Measurements from ENCODE around the gene CCDC149. TPM values are rescaled to one million over a fixed set of nuclear protein-coding genes. Genes with fewer than 3 reads are reported as not detected.

CCDC149 gene
- total RNA-seq, 2 donors from 2014 or later: 0.19 to 0.24 TPM

- Mint-ChIP-seq H3K27ac (no peak overlapping the region), H3K4me1 (ENCODE audit: low read depth) (no peaks in the 10 kb centered on the region), H3K4me3 (no peak overlapping the region), H3K9me3 (peaks cover 3 to 6% of the 10 kb centered on the region in 2 donors), H3K27me3 (ENCODE audit: low read depth) (no peaks in the 10 kb centered on the region), H3K36me3 (ENCODE audit: insufficient read depth in 2 of 2) (peaks cover 0 to 3% of the 10 kb centered on the region in 2 donors)
- ATAC-seq (replicated peaks in 1 of 2): no peak
- no peak for DNase-seq
Measured at GRCh38 chr4:24865401-24865800, 47.4 kb downstream of the CCDC149 start.

- Mint-ChIP-seq H3K27me3 (ENCODE audit: low read depth) (no peaks in the 10 kb centered on the region), H3K27ac (no peak overlapping the region), H3K4me3 (no peak overlapping the region), H3K36me3 (ENCODE audit: insufficient read depth in 2 of 2) (peaks cover 0 to 3% of the 10 kb centered on the region in 2 donors), H3K4me1 (ENCODE audit: low read depth) (no peaks in the 10 kb centered on the region), H3K9me3 (peaks cover 3 to 6% of the 10 kb centered on the region in 2 donors)
- ATAC-seq (replicated peaks in 1 of 2) (no peak), DNase-seq (no peak)
Measured at GRCh38 chr4:24863799-24864198, 49.0 kb downstream of the CCDC149 start.

- H3K27me3 Mint-ChIP-seq (ENCODE audit: low read depth): peaks cover 9% of the 10 kb centered on the region
- no peak overlapping the region for H3K4me3 Mint-ChIP-seq
- H3K27ac Mint-ChIP-seq: no peak overlapping the region
- peaks cover 0 to 3% of the 10 kb centered on the region in 2 donors for H3K36me3 Mint-ChIP-seq (ENCODE audit: insufficient read depth in 2 of 2)
- no peaks in the 10 kb centered on the region for H3K4me1 Mint-ChIP-seq (ENCODE audit: low read depth)
- peaks cover 3 to 6% of the 10 kb centered on the region in 2 donors for H3K9me3 Mint-ChIP-seq
- ATAC-seq (replicated peaks in 1 of 2) (no peak), DNase-seq (no peak)
Measured at GRCh38 chr4:24862073-24862751, 50.6 kb downstream of the CCDC149 start.

GRCh38 chr4:24858550-24858949, 54.3 kb downstream of the CCDC149 start:
- Mint-ChIP-seq H3K4me1 (ENCODE audit: low read depth) (no peaks in the 10 kb centered on the region), H3K9me3 (peaks cover 2% of the 10 kb centered on the region in 2 donors), H3K27ac (no peak overlapping the region), H3K27me3 (ENCODE audit: low read depth) (peaks cover 9% of the 10 kb centered on the region), H3K4me3 (no peak overlapping the region), H3K36me3 (ENCODE audit: insufficient read depth in 2 of 2) (no peaks in the 10 kb centered on the region)
- ATAC-seq (replicated peaks in 1 of 2) (no peak), DNase-seq (no peak)

- Mint-ChIP-seq H3K4me1 (ENCODE audit: low read depth) (no peaks in the 10 kb centered on the region), H3K9me3 (peaks cover 2% of the 10 kb centered on the region in 2 donors), H3K4me3 (no peak overlapping the region), H3K36me3 (ENCODE audit: insufficient read depth in 2 of 2) (no peaks in the 10 kb centered on the region), H3K27ac (no peak overlapping the region), H3K27me3 (ENCODE audit: low read depth) (peaks cover 9% of the 10 kb centered on the region)
- no peak for DNase-seq
- no peak for ATAC-seq (replicated peaks in 1 of 2)
Measured at GRCh38 chr4:24858026-24858425, 54.8 kb downstream of the CCDC149 start.

GRCh38 chr4:24856586-24856985, 56.3 kb downstream of the CCDC149 start:
- DNase-seq (no peak), ATAC-seq (replicated peaks in 1 of 2) (no peak)
- H3K36me3 Mint-ChIP-seq (ENCODE audit: insufficient read depth in 2 of 2): no peaks in the 10 kb centered on the region
- peaks cover 0 to 2% of the 10 kb centered on the region in 2 donors for H3K9me3 Mint-ChIP-seq
- H3K4me3 Mint-ChIP-seq: no peak overlapping the region
- no peaks in the 10 kb centered on the region for H3K4me1 Mint-ChIP-seq (ENCODE audit: low read depth)
- no peak overlapping the region for H3K27ac Mint-ChIP-seq
- H3K27me3 Mint-ChIP-seq (ENCODE audit: low read depth): peaks cover 9% of the 10 kb centered on the region

GRCh38 chr4:24855741-24856140, 57.1 kb downstream of the CCDC149 start:
- ATAC-seq (replicated peaks in 1 of 2) (no peak), DNase-seq (no peak)
- Mint-ChIP-seq H3K36me3 (ENCODE audit: insufficient read depth in 2 of 2) (no peaks in the 10 kb centered on the region), H3K27me3 (ENCODE audit: low read depth) (peaks cover 9% of the 10 kb centered on the region), H3K4me3 (no peak overlapping the region), H3K4me1 (ENCODE audit: low read depth) (no peaks in the 10 kb centered on the region), H3K27ac (no peak overlapping the region), H3K9me3 (peaks cover 0 to 2% of the 10 kb centered on the region in 2 donors)

GRCh38 chr4:24853142-24853541, 59.7 kb downstream of the CCDC149 start:
- ATAC-seq (replicated peaks in 1 of 2) (no peak), DNase-seq (no peak)
- Mint-ChIP-seq H3K4me1 (ENCODE audit: low read depth) (no peaks in the 10 kb centered on the region), H3K27ac (no peak overlapping the region), H3K4me3 (no peak overlapping the region), H3K36me3 (ENCODE audit: insufficient read depth in 2 of 2) (no peaks in the 10 kb centered on the region), H3K27me3 (ENCODE audit: low read depth) (peaks cover 4% of the 10 kb centered on the region), H3K9me3 (no peaks in the 10 kb centered on the region)

GRCh38 chr4:24850674-24851073, 62.2 kb downstream of the CCDC149 start:
- ATAC-seq (replicated peaks in 1 of 2) (no peak), DNase-seq (no peak)
- Mint-ChIP-seq H3K36me3 (ENCODE audit: insufficient read depth in 2 of 2) (no peaks in the 10 kb centered on the region), H3K4me3 (no peak overlapping the region), H3K27ac (no peak overlapping the region), H3K27me3 (ENCODE audit: low read depth) (no peaks in the 10 kb centered on the region), H3K9me3 (no peaks in the 10 kb centered on the region), H3K4me1 (ENCODE audit: low read depth) (no peaks in the 10 kb centered on the region)

GRCh38 chr4:24849756-24850155, 63.1 kb downstream of the CCDC149 start:
- no peak for ATAC-seq (replicated peaks in 1 of 2)
- H3K4me1 Mint-ChIP-seq (ENCODE audit: low read depth): no peaks in the 10 kb centered on the region

GRCh38 chr4:24849351-24849750, 63.5 kb downstream of the CCDC149 start:
- Mint-ChIP-seq H3K4me3 (no peak overlapping the region), H3K27me3 (ENCODE audit: low read depth) (no peaks in the 10 kb centered on the region), H3K36me3 (ENCODE audit: insufficient read depth in 2 of 2) (no peaks in the 10 kb centered on the region), H3K4me1 (ENCODE audit: low read depth) (no peaks in the 10 kb centered on the region), H3K9me3 (no peaks in the 10 kb centered on the region), H3K27ac (no peak overlapping the region)
- ATAC-seq (replicated peaks in 1 of 2): no peak
- no peak for DNase-seq

More at GRCh38 chr4:24849756-24850155, 63.1 kb downstream of the CCDC149 start:
- H3K27me3 Mint-ChIP-seq (ENCODE audit: low read depth): no peaks in the 10 kb centered on the region
- no peak for DNase-seq
- no peak overlapping the region for H3K27ac Mint-ChIP-seq
- H3K4me3 Mint-ChIP-seq: no peak overlapping the region
- no peaks in the 10 kb centered on the region for H3K36me3 Mint-ChIP-seq (ENCODE audit: insufficient read depth in 2 of 2)
- H3K9me3 Mint-ChIP-seq: no peaks in the 10 kb centered on the region

GRCh38 chr4:24846716-24847115, 66.1 kb downstream of the CCDC149 start:
- no peak overlapping the region for H3K4me3 Mint-ChIP-seq
- ATAC-seq (replicated peaks in 1 of 2) (no peak), DNase-seq (no peak)
- no peaks in the 10 kb centered on the region for H3K4me1 Mint-ChIP-seq (ENCODE audit: low read depth)
- H3K36me3 Mint-ChIP-seq (ENCODE audit: insufficient read depth in 2 of 2): no peaks in the 10 kb centered on the region
- no peaks in the 10 kb centered on the region for H3K27me3 Mint-ChIP-seq (ENCODE audit: low read depth)
- H3K27ac Mint-ChIP-seq: no peak overlapping the region
- no peaks in the 10 kb centered on the region for H3K9me3 Mint-ChIP-seq

GRCh38 chr4:24845902-24846301, 66.9 kb downstream of the CCDC149 start:
- Mint-ChIP-seq H3K4me3 (no peak overlapping the region), H3K9me3 (no peaks in the 10 kb centered on the region)

GRCh38 chr4:24845132-24845531, 67.7 kb downstream of the CCDC149 start:
- Mint-ChIP-seq H3K4me3 (no peak overlapping the region), H3K36me3 (ENCODE audit: insufficient read depth in 2 of 2) (no peaks in the 10 kb centered on the region), H3K27me3 (ENCODE audit: low read depth) (no peaks in the 10 kb centered on the region), H3K9me3 (no peaks in the 10 kb centered on the region), H3K4me1 (ENCODE audit: low read depth) (no peaks in the 10 kb centered on the region), H3K27ac (no peak overlapping the region)
- DNase-seq (no peak), ATAC-seq (replicated peaks in 1 of 2) (no peak)

More at GRCh38 chr4:24845902-24846301, 66.9 kb downstream of the CCDC149 start:
- H3K36me3 Mint-ChIP-seq (ENCODE audit: insufficient read depth in 2 of 2): no peaks in the 10 kb centered on the region
- no peaks in the 10 kb centered on the region for H3K4me1 Mint-ChIP-seq (ENCODE audit: low read depth)
- no peak for ATAC-seq (replicated peaks in 1 of 2)
- no peak overlapping the region for H3K27ac Mint-ChIP-seq
- DNase-seq: no peak
- no peaks in the 10 kb centered on the region for H3K27me3 Mint-ChIP-seq (ENCODE audit: low read depth)

Measured in activated T-cell treated with anti-CD3 and anti-CD28 coated beads, Interleukin-2, amount 50 U/mL, for 72 hours (primary cell).